Activated CD4-positive, CD25-positive, alpha-beta regulatory T cell treated with anti-CD3 and anti-CD28 coated beads, Interleukin-2, amount 50 U/mL, for 16 hours (primary cell): ENCODE measurements around the gene TMEM53.

Experiments
- DNase-seq: peaks from one replicate; pipeline ENCODE4 v3.0.0-alpha.2; 2020; ENCODE audit warnings: low read depth, low spot score

The TMEM53 gene

GRCh38 chr1:44647896-44648295 lies 26.4 kb downstream of the TMEM53 start:
- DNase-seq = no peak

DNA sequence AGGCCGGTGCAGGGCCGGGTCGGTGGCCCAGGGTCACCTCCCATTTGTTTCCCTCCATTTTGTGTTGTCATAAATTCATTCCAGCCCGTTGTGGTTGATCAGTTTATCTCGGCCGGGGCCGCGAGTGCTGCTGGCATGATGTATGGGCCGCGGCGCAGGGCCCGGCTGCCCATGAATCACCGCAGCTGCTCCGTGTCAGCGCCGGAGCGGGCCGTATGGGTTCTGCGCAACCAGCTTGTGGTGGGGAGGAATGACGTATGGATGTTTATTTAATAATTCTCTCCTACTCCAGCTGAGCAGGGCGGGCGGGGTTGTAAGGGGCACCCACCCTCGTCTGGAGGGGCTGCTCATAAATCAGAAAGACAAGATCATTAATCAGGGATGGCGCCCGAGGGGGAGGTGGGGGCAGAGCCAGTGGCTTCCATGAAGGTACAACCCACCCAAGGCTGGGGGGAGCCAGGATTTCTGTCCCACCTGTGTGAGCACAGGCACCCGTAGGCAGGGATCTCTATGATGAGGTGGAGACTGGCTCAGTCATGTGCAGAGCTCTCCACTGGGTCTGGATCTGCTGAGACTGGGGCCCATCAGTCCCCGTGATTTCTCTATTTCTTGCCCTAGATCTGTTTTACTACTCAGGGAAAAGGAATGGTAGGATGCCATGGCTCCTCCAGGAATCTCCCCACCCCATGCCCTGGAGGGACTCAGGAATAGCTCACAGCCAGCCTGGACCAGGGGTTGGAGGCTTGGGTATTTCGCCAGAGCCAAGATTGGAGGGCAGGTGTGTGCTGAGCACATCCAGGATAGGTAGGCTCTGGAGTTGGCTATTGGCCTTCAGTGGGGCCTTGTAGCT lies 27.8 kb downstream of the TMEM53 start:
- no peak for DNase-seq

DNA sequence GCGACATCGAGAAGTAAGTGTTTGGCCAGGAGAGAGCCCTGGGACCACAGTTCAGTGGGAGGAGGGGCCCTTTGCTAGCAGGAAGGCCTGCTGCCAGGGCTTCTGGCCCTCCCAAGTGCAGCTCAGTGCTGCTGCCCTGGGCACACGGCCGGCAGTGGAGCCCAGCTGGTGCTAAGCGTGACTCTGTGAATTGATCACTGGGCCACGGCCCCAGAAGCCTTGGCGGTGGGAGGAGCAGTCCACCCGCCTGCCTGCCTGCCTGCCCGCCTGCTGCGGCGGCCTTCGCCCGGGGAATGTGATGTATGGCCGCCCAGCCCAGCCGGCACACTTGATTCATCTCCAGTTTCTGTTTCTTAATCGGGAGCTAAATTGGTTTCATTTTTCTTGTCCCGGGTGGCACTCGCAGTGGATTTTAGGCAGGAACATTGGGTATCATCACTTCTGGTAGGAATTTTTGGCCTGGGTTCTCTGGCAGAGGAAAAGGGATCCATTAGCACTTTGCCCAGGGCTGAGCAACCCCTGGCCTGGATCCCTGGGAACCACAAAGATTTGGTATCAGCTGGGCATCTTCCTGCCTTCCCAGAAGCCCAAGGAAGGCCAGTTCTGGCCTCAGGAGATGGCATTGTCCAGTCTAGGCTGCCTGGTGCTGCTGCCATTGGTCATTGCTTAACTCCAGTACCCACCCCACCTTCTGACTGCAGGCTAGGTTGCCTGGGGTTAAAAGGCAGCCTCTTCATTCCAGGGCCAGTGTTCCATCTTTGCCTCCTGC lies 28.6 kb downstream of the TMEM53 start:
- DNase-seq = no peak

DNA sequence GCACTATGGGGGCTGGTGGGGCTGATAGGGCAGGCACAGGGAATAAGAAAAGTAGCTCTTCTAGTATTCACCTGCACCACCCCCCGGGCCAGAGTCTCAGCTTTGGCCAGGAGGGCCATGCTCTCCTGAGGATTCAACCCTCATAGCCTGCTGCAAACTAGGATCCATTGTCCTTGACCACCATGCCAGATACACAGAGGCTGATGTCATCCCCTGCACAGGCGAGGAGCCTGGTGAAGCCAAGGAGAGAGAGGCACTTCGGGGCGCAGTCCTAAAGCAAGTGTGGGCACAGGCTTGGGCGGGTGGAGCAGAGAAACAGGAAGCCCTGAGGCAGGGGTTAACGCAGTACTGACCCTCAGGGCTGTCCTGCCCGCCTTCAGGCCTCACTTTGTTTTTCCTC lies 29.5 kb downstream of the TMEM53 start:
- no peak for DNase-seq

- no peak for DNase-seq
Observed at GRCh38 chr1:44643721-44644334, 30.5 kb downstream of the TMEM53 start.

- no peak for DNase-seq
Observed at GRCh38 chr1:44642925-44643324, 31.4 kb downstream of the TMEM53 start.

- no peak for DNase-seq
Observed at GRCh38 chr1:44642255-44642654, 32.0 kb downstream of the TMEM53 start.

DNA sequence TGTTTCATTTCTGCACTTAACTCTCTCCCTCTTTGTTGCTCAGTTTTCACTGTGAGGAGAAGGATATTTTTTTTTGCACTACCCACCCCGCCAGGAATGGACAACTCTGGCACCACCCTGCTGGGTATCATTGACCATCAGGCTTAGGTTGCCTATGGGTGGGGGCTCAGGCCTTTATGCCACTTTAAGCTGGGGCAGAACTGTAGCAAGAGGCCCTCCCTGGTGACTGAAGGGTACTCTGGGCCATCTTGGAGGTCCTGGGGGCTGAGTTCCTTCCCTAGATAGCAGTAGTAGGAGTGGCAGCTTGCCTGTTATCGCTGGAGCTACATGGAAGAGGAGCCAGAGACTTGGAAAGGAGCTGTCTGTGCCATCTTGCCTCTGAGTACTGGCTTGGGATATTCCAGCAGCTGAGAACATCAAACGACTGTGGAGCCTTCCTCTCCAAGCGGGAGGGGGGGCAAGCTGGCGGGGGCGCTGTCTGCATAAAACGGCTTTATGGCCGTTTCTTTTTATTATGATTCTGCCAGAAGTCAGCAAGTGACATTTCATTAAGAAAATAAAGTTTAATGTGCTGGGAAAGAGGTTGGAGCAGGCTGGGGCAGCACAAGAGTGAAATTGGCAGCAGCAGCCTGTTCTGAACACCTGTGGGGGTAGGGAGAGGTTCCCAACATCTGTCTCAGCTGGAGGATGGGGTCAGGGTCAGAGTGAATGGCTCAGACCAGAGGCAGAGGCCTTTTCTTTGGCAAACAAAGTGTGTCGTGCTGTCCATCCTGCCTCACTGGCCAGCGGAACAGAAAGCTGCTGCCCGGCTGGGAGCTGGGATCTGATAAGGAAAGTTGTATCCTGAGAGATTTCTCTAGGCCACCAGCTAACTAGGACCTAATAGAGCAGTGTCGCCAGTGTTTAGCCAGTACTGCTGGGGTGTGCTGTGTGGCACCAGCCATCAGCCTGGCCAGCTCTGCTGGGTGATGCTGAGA lies 32.9 kb downstream of the TMEM53 start:
- DNase-seq = no peak

GRCh38 chr1:44640200-44640853 lies 34.0 kb downstream of the TMEM53 start:
- no peak for DNase-seq

- DNase-seq = no peak
Observed at GRCh38 chr1:44637702-44638411, 36.4 kb downstream of the TMEM53 start.

- DNase-seq = no peak
Observed at GRCh38 chr1:44636688-44637598, 37.3 kb downstream of the TMEM53 start.

DNA sequence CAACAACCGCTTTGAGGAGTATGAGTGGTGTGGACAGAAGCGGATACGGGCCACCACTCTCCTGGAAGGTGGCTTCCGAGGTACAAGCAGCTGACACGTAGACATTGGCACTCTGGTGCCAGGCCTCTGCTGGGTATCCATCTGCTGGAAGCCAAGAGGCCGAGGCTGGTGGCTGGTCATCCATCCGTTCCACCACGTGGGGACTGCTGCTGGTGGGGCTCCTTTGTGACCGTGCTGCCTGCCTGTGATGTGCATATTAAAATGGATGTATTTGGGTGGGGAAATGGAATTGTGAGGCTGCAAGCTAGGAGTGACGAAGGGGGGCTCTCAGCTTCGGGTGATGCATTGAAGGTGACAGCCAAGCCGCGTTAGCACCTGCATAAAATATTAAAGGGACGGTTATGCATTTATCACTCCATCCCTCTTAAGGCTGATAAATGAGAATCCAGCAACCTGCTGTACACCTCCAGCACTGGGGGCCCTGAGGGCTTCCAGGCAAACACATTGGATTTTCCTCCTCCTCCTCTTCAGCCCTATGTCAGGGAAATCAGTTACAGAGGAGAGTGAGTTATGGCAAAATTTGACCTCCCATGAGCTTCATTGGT lies 38.1 kb downstream of the TMEM53 start:
- no peak for DNase-seq

DNA sequence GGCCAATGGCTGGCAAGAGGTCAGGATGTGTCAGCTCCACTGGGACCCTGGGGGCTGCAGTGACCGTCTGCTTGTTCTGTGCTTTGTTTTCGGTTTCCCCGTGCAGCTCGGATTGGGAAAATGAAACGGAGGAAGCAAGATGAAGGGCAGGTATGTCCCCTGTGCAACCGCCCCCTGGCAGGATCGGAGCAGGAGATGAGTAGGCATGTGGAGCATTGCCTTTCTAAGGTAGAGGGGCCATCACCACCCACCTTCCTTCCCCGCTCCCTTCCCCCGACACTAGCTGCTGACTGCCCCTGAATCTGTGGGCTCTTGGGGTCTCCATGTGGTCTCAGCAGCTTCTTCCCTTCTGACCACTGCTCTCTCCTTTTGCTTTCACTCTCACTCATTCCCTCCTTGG lies 38.8 kb downstream of the TMEM53 start:
- no peak for DNase-seq

GRCh38 chr1:44634606-44635189 lies 39.6 kb downstream of the TMEM53 start:
- DNase-seq = no peak

DNA sequence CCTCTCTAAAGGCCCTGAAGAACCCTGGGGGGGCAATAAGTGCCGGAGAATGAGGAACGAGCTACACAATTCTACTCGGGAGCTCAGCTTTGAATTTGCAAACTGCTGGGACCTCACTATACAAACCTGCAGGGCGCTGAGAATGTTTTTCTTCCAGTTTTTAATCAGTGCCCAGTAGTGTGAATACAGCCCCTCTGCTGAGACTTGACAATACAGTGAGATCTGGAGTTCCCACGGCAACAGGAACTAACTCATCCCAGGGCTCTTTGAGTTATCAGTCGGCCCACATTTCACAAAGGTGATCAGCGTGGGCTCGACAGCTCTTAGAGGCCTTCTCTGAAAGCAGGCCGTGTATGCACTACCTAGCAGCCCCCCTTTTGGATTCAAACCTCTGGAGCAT lies 41.7 kb downstream of the TMEM53 start:
- no peak for DNase-seq

DNA sequence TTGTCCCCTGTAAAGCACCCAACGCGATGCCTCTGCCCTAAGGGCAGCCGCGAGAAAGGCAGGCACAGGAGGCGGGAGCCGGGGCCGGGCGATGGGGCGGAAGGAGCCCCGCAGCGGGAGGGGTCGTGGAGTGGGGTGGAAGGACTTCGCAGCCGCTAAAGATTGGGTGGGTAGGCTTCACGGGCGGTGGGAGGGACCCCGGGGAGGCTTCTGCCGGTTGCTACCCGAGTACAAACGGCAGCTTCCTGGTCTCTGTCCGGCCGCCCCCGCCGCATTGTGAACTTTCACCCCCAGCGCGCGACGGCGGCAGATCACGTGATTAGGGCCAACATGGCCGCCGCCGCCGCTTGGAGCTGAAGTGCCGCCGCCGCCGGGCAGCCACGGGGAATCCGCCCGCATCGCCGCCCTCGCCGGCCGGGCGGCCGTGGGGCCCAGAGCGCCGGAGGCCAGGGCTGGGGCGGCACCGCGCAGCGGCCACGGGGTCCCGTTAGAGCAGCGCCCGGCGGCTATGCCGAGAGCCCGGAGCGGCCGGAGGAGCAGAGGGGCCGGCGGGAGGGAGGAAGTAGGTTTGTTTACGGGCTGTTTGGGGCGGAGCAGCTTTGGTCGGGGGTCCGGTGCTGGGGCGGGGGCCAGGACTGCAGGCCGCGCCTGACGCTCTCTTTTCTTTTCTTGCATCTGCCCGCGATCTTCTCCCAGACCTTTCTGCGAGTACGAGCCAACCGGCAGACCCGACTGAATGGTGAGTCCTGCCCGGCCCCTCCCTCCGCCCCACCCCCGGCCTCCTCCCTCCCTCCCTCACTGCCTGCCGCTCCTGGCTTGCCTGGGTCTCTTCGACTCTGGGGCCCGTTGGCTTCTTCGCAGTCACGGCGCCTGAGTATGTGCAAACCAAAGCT lies 42.4 kb downstream of the TMEM53 start:
- DNase-seq = peak; percentile 80

DNA sequence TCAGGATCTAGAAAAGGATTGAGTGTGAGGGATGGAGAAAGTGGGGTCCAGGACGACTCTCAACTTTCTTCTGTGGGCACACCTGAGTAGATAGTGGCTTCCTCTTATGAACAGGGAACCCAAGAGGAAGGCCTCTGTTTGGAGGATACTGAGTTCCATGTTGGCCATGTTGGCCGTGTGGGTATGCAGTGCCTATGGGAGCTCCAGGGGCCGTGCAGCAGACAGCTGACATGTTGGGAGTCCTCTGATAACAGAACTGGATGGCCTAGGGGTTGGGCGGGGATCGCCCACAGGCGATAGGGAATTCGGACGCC lies 43.0 kb downstream of the TMEM53 start:
- DNase-seq = no peak
